ACC112 (cell line): ENCODE results near the gene ZNF638.

Experiments
- H2AFZ ChIP-seq: fragments of 200-600 bp; sonication (generic); one replicate; pipeline ENCODE4 v1.6.0; 2017; ENCODE audit warnings: antibody characterized with exemption, low read length; ENCODE audit not compliant: unreplicated experiment
- H3K27ac ChIP-seq: fragments of 200-600 bp; sonication (generic); 2 replicates; pipeline ENCODE4 v1.5.1; 2014; ENCODE audit warnings: low read depth, mild to moderate bottlenecking, antibody characterized with exemption, low read length, moderate library complexity
- H3K27me3 ChIP-seq: fragments of 200-600 bp; sonication (generic); 2 replicates; pipeline ENCODE4 v1.6.1; 2014; ENCODE audit warnings: mild to moderate bottlenecking, antibody characterized with exemption, low read length, moderate library complexity, mixed read lengths; ENCODE audit not compliant: insufficient read depth
- H3K36me3 ChIP-seq: fragments of 200-600 bp; sonication (generic); 2 replicates; pipeline ENCODE4 v1.6.1; 2016; ENCODE audit warnings: mild to moderate bottlenecking, antibody characterized with exemption, low read length, moderate library complexity, mixed read lengths; ENCODE audit not compliant: insufficient read depth
- H3K4me1 ChIP-seq: fragments of 200-600 bp; sonication (generic); one replicate; pipeline ENCODE4 v1.6.1; 2016; ENCODE audit warnings: low read length, mixed read lengths; ENCODE audit not compliant: insufficient read depth, unreplicated experiment, control insufficient read depth
- H3K4me3 ChIP-seq: fragments of 200-600 bp; sonication (generic); 2 replicates; pipeline ENCODE4 v1.5.1; 2014; ENCODE audit warnings: mild to moderate bottlenecking, low read depth, low read length
- H3K79me2 ChIP-seq: fragments of 200-600 bp; sonication (generic); one replicate; pipeline ENCODE4 v1.6.0; 2016; ENCODE audit warnings: low read length; ENCODE audit not compliant: control insufficient read depth, unreplicated experiment, insufficient read depth

ZNF638 gene

GRCh38 chr2:71331581-71332434 lies at the start of gene ZNF638:
ZNF638 (plus strand) TSS chr2:71331782; CDS start chr2:71348955, 17,173 bp downstream.
- H3K4me3 ChIP-seq, result peak within 1 kb of the TSS; percentile 82
- peaks cover 49% of the 10 kb centered on the region for H3K79me2 ChIP-seq
- no peaks in the 10 kb centered on the region for H3K27me3 ChIP-seq
- peaks cover 14% of the 10 kb centered on the region for H3K4me1 ChIP-seq
- peak within 1 kb of the TSS; percentile 44 for H2AFZ ChIP-seq
- no peaks in the 10 kb centered on the region; the same call in 1 of the 2 replicates for H3K36me3 ChIP-seq
- peak within 1 kb of the TSS; percentile 54; the same call in 1 of the 2 replicates for H3K27ac ChIP-seq

- no peaks in the 10 kb centered on the region for H3K27me3 ChIP-seq
- no peaks in the 10 kb centered on the region for H3K36me3 ChIP-seq
- no peak overlapping the region for H3K27ac ChIP-seq
- H3K4me3 ChIP-seq, result no peak overlapping the region
- peaks cover 18% of the 10 kb centered on the region for H3K79me2 ChIP-seq
- peaks cover 15% of the 10 kb centered on the region for H3K4me1 ChIP-seq
- H2AFZ ChIP-seq, result no peak overlapping the region
Observed at GRCh38 chr2:71281950-71282349, 49.6 kb upstream of the ZNF638 start.

GRCh38 chr2:71282493-71282892 lies 49.1 kb upstream of the ZNF638 start:
- no peak overlapping the region for H3K4me3 ChIP-seq
- H3K27me3 ChIP-seq, result no peaks in the 10 kb centered on the region
- H3K36me3 ChIP-seq, result no peaks in the 10 kb centered on the region
- peaks cover 18% of the 10 kb centered on the region for H3K79me2 ChIP-seq
- H3K4me1 ChIP-seq, result peaks cover 15% of the 10 kb centered on the region
- H2AFZ ChIP-seq, result no peak overlapping the region
- no peak overlapping the region for H3K27ac ChIP-seq

DNA sequence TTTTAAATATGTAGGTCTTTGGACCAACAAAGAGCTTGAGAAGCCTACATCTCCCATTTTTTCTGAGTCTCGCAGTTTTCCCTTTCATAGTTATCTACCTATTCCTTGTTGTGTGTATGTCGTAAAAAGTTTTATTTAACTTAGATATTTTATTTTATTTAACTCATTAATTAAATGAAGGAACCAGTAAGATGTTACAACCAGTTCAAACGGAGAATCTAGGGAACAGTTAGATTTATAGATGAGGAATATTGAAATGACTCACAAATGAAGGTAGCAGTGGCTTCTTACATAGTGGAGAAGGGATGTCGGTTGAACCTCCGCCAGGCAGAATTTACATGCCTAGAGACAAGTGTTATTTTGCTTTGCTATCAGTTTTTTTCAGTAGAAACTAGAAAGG lies 48.5 kb upstream of the ZNF638 start:
- Histone ChIP-seq H3K4me3 (no peak overlapping the region), H3K36me3 (no peaks in the 10 kb centered on the region), H2AFZ (no peak overlapping the region), H3K27ac (no peak overlapping the region), H3K4me1 (peaks cover 14% of the 10 kb centered on the region), H3K27me3 (no peaks in the 10 kb centered on the region), H3K79me2 (peaks cover 18% of the 10 kb centered on the region)

DNA sequence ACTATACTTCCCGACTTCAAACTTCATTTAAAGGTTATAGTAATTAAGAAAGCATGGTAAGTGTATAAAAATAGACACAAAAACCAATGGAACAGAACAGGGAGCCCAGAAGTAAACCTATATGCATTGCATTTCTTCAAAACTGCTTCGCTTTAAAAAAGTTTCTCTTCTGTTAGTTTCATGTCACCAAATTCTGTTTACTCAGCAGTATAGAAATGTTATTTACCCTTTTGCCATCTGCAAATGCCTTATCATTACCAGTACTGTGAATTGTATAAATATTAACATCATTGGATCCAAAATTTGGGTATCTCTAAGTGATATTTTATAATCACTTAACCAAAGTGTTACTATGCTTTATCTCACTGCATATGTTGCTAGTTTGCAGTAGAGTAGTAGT lies 45.9 kb upstream of the ZNF638 start:
- Histone ChIP-seq H3K27me3 (no peaks in the 10 kb centered on the region), H3K27ac (no peak overlapping the region), H3K79me2 (peaks cover 12% of the 10 kb centered on the region), H3K4me3 (no peak overlapping the region), H2AFZ (no peak overlapping the region), H3K36me3 (no peaks in the 10 kb centered on the region), H3K4me1 (peaks cover 8% of the 10 kb centered on the region)

GRCh38 chr2:71291398-71291797 lies 40.2 kb upstream of the ZNF638 start:
- no peaks in the 10 kb centered on the region for H3K4me1 ChIP-seq
- no peak overlapping the region for H2AFZ ChIP-seq
- H3K36me3 ChIP-seq, result no peaks in the 10 kb centered on the region
- H3K79me2 ChIP-seq, result no peaks in the 10 kb centered on the region
- no peak overlapping the region for H3K4me3 ChIP-seq
- H3K27ac ChIP-seq, result no peak overlapping the region
- no peaks in the 10 kb centered on the region for H3K27me3 ChIP-seq

DNA sequence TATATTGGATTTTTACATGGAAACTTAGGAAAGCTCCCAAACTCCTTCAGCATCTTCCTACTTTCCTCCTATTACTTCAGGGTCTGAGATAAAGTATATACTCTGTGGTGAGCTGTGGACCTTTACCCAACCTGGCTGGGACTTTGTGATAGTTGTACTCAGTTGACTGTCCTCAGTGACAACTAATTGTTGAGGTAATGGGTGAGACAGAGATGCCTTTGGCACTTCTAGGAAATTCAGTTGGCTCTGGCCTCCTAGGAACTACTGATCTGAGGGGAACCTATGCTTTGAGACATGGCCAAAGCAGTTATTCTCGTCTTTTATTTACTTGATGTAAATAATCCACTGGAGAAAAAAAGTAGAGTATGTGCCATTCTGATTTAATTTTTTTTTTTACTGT lies 39.4 kb upstream of the ZNF638 start:
- Histone ChIP-seq H3K36me3 (no peaks in the 10 kb centered on the region), H3K4me1 (no peaks in the 10 kb centered on the region), H3K27me3 (no peaks in the 10 kb centered on the region), H3K4me3 (no peak overlapping the region), H3K27ac (no peak overlapping the region), H2AFZ (no peak overlapping the region), H3K79me2 (no peaks in the 10 kb centered on the region)

DNA sequence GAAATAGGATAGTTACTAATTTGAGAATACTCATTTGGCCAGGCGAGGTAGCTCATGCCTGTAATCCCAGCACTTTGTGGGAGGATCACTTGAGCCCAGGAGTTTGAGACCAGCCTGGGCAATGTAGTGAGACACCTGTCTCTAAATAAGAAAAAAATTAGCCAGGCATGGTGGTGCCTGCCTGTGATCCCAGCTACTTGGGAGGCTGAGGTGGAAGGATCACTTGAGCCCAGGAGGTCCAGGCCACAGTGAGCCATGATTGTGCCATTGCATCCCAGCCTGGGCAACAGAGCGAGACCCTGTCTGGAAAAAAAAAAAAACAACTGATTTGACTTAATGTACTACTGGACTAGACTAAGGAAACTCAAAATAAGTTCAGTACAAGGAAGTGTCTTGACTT lies 32.7 kb upstream of the ZNF638 start:
- H3K4me3 ChIP-seq, result no peak overlapping the region
- H3K27ac ChIP-seq, result no peak overlapping the region
- no peaks in the 10 kb centered on the region for H3K79me2 ChIP-seq
- H3K27me3 ChIP-seq, result no peaks in the 10 kb centered on the region
- H2AFZ ChIP-seq, result no peak overlapping the region
- no peaks in the 10 kb centered on the region for H3K36me3 ChIP-seq
- no peaks in the 10 kb centered on the region for H3K4me1 ChIP-seq

GRCh38 chr2:71299507-71299906 lies 32.1 kb upstream of the ZNF638 start:
- Histone ChIP-seq H3K4me3 (no peak overlapping the region), H3K27ac (no peak overlapping the region), H2AFZ (peak overlapping the region; percentile 57), H3K4me1 (no peaks in the 10 kb centered on the region), H3K27me3 (no peaks in the 10 kb centered on the region), H3K36me3 (no peaks in the 10 kb centered on the region), H3K79me2 (no peaks in the 10 kb centered on the region)

GRCh38 chr2:71303849-71304248 lies 27.7 kb upstream of the ZNF638 start:
- Histone ChIP-seq H3K4me1 (no peaks in the 10 kb centered on the region), H2AFZ (no peak overlapping the region), H3K4me3 (no peak overlapping the region), H3K27me3 (no peaks in the 10 kb centered on the region), H3K79me2 (no peaks in the 10 kb centered on the region), H3K27ac (no peak overlapping the region), H3K36me3 (no peaks in the 10 kb centered on the region)

- no peaks in the 10 kb centered on the region for H3K4me1 ChIP-seq
- no peaks in the 10 kb centered on the region for H3K79me2 ChIP-seq
- no peak overlapping the region for H3K4me3 ChIP-seq
Observed at GRCh38 chr2:71306762-71307161, 24.8 kb upstream of the ZNF638 start.

More at GRCh38 chr2:71306762-71307161, 24.8 kb upstream of the ZNF638 start:
- Histone ChIP-seq H3K36me3 (no peaks in the 10 kb centered on the region), H3K27me3 (no peaks in the 10 kb centered on the region), H2AFZ (no peak overlapping the region), H3K27ac (no peak overlapping the region)
